SK-N-SH treated with all-trans-retinoic acid at 6 μM for 48 hours (cell line): ENCODE data around the gene ZSCAN25.

Experiments used
- ATAC-seq: fragments of 200-7000 bp; cut with Tn5 transposase; 3 replicates; pipeline ENCODE4 v1.9.1; 2020; ENCODE audit warnings: mild to moderate bottlenecking, moderate library complexity
- ARNTL ChIP-seq: fragments of 450-650 bp; formaldehyde crosslinking; IDR thresholded peaks from 2 replicates; pipeline ENCODE4 v1.5.0; 2020; ENCODE audit warnings: low read depth, mild to moderate bottlenecking, moderate library complexity, borderline replicate concordance
- BACH2 ChIP-seq: fragments of 250-450 bp; sonication (Bioruptor Pico); IDR thresholded peaks from 2 replicates; pipeline ENCODE4 v1.9.0; 2021; ENCODE audit warnings: mild to moderate bottlenecking, borderline replicate concordance
- CREB5 ChIP-seq: fragments of 250-450 bp; sonication (Bioruptor Pico); IDR thresholded peaks from 2 replicates; pipeline ENCODE4 v1.5.1; 2020; ENCODE audit warnings: low read depth, mild to moderate bottlenecking, moderate library complexity
- CSRNP3 ChIP-seq: fragments of 250-450 bp; sonication (Bioruptor Pico); IDR thresholded peaks from 2 replicates; pipeline ENCODE4 v1.5.1; 2021; ENCODE audit warnings: mild to moderate bottlenecking, moderate library complexity
- ESRRG ChIP-seq: fragments of 250-450 bp; sonication (Bioruptor Pico); IDR thresholded peaks from 2 replicates; pipeline ENCODE4 v1.6.1; 2021; ENCODE audit warnings: mild to moderate bottlenecking
- GLIS3 ChIP-seq: fragments of 250-450 bp; sonication (Bioruptor Pico); IDR thresholded peaks from 2 replicates; pipeline ENCODE4 v1.5.0; 2020; ENCODE audit warnings: mild to moderate bottlenecking, moderate library complexity
- ISL1 ChIP-seq: fragments of 250-450 bp; sonication (Bioruptor Pico); IDR thresholded peaks from 2 replicates; pipeline ENCODE4 v2.1.2; 2022; ENCODE audit warnings: mild to moderate bottlenecking, moderate library complexity
- OSR1 ChIP-seq: fragments of 250-450 bp; sonication (Bioruptor Pico); IDR thresholded peaks from 2 replicates; pipeline ENCODE4 v1.8.0; 2022; ENCODE audit warnings: moderate library complexity, mild to moderate bottlenecking, inconsistent platforms
- PATZ1 ChIP-seq: fragments of 250-450 bp; sonication (Bioruptor Pico); IDR thresholded peaks from 2 replicates; pipeline ENCODE4 v1.8.0; 2020; ENCODE audit warnings: mild to moderate bottlenecking, moderate library complexity, borderline replicate concordance
- POU6F1 ChIP-seq: fragments of 250-450 bp; sonication (Bioruptor Pico); IDR thresholded peaks from 2 replicates; pipeline ENCODE4 v1.8.0; 2021; ENCODE audit warnings: low read depth, mild to moderate bottlenecking, moderate library complexity, borderline replicate concordance
- PPARA ChIP-seq: fragments of 250-450 bp; sonication (Bioruptor Pico); IDR thresholded peaks from 2 replicates; pipeline ENCODE4 v1.5.0; 2020; ENCODE audit warnings: mild to moderate bottlenecking, borderline replicate concordance
- RARB ChIP-seq: fragments of 250-450 bp; sonication (Bioruptor Pico); IDR thresholded peaks from 2 replicates; pipeline ENCODE4 v1.8.0; 2021; ENCODE audit warnings: mild to moderate bottlenecking, moderate library complexity
- SNAI2 ChIP-seq: fragments of 250-450 bp; sonication (Bioruptor Pico); IDR thresholded peaks from 2 replicates; pipeline ENCODE4 v1.5.0; 2020; ENCODE audit warnings: mild to moderate bottlenecking, moderate library complexity
- TSHZ2 ChIP-seq: fragments of 250-450 bp; sonication (Bioruptor Pico); IDR thresholded peaks from 2 replicates; pipeline ENCODE4 v1.5.0; 2020; ENCODE audit warnings: mild to moderate bottlenecking, moderate library complexity
- ZC3H10 ChIP-seq: fragments of 250-450 bp; sonication (Bioruptor Pico); IDR thresholded peaks from 2 replicates; pipeline ENCODE4 v1.5.1; 2021; ENCODE audit warnings: mild to moderate bottlenecking, moderate library complexity
- ZFP3 ChIP-seq: fragments of 250-450 bp; sonication (Bioruptor Pico); IDR thresholded peaks from 2 replicates; pipeline ENCODE4 v1.5.0; 2020; ENCODE audit warnings: mild to moderate bottlenecking, moderate library complexity
- ZFP30 ChIP-seq: fragments of 450-650 bp; formaldehyde crosslinking; IDR thresholded peaks from 2 replicates; pipeline ENCODE4 v1.5.0; 2022; ENCODE audit warnings: mild to moderate bottlenecking, moderate library complexity
- ZNF565 ChIP-seq: fragments of 450-650 bp; formaldehyde crosslinking; conservative IDR thresholded peaks from 2 replicates; pipeline ENCODE4 v1.5.0; 2020; ENCODE audit warnings: low read depth, mild to moderate bottlenecking, moderate library complexity

Gene ZSCAN25

GRCh38 chr7:99625321-99625720 lies 8.6 kb downstream of the ZSCAN25 start:
- ATAC-seq, result no peak
- TF ChIP-seq ZC3H10 (CRISPR knock-in tag) (no peak), ARNTL (CRISPR knock-in tag) (no peak), ISL1 (no peak), ZFP3 (CRISPR knock-in tag) (no peak), BACH2 (CRISPR knock-in tag) (no peak), SNAI2 (no peak), CSRNP3 (no peak), PATZ1 (no peak), PPARA (no peak), ZNF565 (CRISPR knock-in tag) (no peak)

GRCh38 chr7:99625961-99626360 lies 9.2 kb downstream of the ZSCAN25 start:
- no peak for TF ChIP-seq SNAI2
- TF ChIP-seq ESRRG, result no peak
- TF ChIP-seq PPARA, result no peak
- no peak for TF ChIP-seq ZFP3 (CRISPR knock-in tag)
- TF ChIP-seq GLIS3 (CRISPR knock-in tag), result no peak
- TF ChIP-seq ZNF565 (CRISPR knock-in tag), result no peak
- no peak for TF ChIP-seq POU6F1 (CRISPR knock-in tag)
- TF ChIP-seq PATZ1, result no peak
- TF ChIP-seq OSR1 (CRISPR knock-in tag), result no peak
- TF ChIP-seq RARB (CRISPR knock-in tag), result no peak
- no peak for TF ChIP-seq ZFP30 (CRISPR knock-in tag)
- TF ChIP-seq CSRNP3, result no peak
- TF ChIP-seq CREB5 (CRISPR knock-in tag), result no peak

GRCh38 chr7:99626661-99627060 lies 9.9 kb downstream of the ZSCAN25 start:
- ATAC-seq, result no peak
- TF ChIP-seq TSHZ2 (CRISPR knock-in tag), result no peak

More at GRCh38 chr7:99625961-99626360, 9.2 kb downstream of the ZSCAN25 start:
- ATAC-seq, result no peak
